Astrocyte of the spinal cord (primary cell): ENCODE results near the gene EVA1C.
"Not testable (repeated sequence)": the region's sequence is repeated elsewhere in the genome, so short reads cannot be mapped to it uniquely, and the experiment has no call there.

Experiments used
- DNase-seq: peaks from one replicate; pipeline ENCODE4 v3.0.0; 2011; ENCODE audit warnings: low read depth, low spot score
- H3K4me3 ChIP-seq: 2 replicates; pipeline ENCODE4 v1.5.1; 2011; ENCODE audit warnings: low read depth, mild to moderate bottlenecking, low read length, moderate library complexity
- in situ Hi-C: cut with HindIII; loops from 2 replicates; pipeline ENCODE4 v1.10.0; 2017; ENCODE audit warnings: low sequenced_read_pairs
- TF ChIP-seq, protein P1 (sequence below): IDR thresholded peaks from 2 replicates; pipeline ENCODE4 v1.5.1; 2012; ENCODE audit warnings: low read depth, mild to moderate bottlenecking, low read length, inconsistent platforms

Gene EVA1C

DNA sequence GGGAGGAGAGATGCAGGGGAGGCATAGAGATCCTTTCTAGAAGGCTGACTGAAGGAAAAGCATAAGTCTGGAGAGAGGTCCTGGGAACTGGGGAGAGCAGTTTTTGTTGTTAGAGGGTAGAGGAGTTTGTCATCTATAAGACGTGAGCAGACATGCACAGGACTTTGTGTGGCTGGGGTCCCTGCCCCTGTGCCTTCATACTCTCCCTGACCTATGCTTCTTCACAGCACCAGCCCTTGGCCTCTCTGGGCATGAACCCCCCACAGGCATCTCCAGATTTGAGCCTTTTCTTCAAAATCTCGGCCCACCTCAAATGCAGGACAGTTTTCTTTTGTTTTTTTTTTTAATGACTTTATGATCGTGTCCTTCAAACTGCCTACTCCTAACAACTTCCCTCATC is 79.9 kb downstream of the EVA1C start:
- TF ChIP-seq, protein P1, sequence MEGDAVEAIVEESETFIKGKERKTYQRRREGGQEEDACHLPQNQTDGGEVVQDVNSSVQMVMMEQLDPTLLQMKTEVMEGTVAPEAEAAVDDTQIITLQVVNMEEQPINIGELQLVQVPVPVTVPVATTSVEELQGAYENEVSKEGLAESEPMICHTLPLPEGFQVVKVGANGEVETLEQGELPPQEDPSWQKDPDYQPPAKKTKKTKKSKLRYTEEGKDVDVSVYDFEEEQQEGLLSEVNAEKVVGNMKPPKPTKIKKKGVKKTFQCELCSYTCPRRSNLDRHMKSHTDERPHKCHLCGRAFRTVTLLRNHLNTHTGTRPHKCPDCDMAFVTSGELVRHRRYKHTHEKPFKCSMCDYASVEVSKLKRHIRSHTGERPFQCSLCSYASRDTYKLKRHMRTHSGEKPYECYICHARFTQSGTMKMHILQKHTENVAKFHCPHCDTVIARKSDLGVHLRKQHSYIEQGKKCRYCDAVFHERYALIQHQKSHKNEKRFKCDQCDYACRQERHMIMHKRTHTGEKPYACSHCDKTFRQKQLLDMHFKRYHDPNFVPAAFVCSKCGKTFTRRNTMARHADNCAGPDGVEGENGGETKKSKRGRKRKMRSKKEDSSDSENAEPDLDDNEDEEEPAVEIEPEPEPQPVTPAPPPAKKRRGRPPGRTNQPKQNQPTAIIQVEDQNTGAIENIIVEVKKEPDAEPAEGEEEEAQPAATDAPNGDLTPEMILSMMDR: no peak
- H3K4me3 ChIP-seq: no peak overlapping the region
- in situ Hi-C loops: no loop called here
- DNase-seq: no peak

DNA sequence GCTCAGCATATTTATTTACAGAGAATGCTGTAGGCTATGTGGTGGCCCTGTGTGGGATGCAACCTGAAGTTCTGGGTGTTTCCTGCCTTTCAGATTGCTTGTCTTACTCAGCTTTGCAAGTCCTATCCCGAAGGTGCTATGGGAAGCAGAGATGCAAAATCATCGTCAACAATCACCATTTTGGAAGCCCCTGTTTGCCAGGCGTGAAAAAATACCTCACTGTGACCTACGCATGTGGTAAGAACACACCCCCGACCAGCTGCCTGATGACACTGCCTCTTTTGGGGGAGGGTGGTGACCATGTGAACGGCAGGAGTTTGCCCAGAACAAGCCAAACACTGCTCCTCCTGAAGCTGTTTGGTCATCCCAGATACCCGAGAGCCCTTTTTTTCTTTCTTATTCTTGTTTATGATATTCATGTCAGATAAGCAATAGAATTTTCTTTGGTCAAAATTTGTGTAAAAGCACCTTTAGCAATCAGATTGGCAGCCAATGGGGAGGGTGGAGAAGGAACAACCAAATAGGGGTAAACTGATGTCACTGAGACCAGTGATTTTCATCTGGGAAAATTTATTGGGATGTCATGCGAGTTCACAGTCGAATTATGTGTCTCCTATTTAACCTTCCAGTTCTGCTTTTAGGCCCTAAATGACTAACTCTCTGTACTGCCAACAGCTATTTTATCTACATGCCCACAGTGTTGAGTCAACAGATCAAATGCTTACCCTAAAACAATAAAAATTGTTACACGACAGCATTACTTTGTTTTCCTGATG is 82.6 kb downstream of the EVA1C start:
- no peak overlapping the region for H3K4me3 ChIP-seq
- peak; percentile 76 for DNase-seq
- TF ChIP-seq, protein P1: no peak
- in situ Hi-C loops: no loop called here

DNA sequence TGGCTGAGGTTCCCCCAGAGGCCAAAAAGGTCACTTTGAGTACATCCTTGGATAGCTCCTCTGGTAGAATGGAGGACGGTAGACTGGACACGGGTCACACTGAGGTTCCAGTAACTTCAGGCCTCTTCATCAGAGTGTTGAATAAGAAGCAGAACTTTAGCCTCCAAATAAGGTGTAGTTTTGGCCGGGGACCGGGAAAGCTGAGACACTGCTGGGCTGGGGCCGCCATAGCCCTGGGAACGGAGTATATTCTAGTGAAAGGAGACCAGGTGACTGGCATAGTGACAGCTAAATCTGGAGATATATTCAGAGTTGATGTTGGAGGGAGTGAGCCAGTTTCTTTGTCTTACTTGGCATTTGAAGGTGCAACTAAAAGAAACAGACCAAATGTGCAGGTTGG is 84.1 kb downstream of the EVA1C start:
- in situ Hi-C loops: no loop called here
- TF ChIP-seq, protein P1: no peak
- DNase-seq: no peak

DNA sequence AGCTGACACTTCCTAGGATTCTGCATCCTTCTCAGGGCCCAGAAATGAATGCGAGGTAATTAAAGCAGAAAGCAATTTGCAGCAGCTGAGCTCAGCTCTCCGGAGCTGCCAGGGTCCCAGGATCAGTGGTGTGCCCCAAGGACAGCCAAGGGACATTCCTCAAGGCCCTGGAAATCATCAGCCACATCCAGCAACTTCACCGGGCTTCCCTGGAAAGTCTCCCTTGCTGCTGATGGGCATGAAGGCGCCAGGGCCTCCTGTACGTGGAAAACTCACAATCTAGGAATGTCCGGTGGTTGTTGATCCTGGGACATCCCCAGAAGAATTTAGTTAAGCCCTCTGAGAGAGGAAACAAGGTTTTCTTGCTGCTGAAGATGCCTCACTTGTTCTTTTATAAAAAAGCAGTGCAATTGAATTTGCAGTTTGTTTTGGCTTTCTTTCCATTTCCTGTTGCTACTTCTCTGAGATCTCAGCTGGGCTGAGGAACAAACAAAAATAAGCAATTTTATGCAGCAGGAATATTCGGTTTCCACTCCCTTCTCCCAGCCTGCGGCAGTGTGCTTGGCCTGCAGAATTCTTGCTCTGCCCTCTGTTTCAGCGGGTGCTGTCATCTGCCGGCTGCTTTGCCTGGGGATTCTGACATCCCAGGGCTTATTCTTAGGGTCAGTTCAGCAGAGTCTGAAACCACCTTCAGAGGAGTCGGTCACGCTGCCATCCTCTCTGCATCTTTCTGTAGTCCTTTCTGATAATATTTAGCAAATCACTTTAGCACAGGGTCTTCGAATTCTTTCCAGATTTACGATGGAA is 86.9 kb downstream of the EVA1C start:
- TF ChIP-seq, protein P1: peak; percentile 20
- peak; percentile 79 for DNase-seq
- H3K4me3 ChIP-seq: no peak overlapping the region
- in situ Hi-C loops: no loop called here

More for the DNA sequence above, 84.1 kb downstream of the EVA1C start:
- H3K4me3 ChIP-seq: no peak overlapping the region

DNA sequence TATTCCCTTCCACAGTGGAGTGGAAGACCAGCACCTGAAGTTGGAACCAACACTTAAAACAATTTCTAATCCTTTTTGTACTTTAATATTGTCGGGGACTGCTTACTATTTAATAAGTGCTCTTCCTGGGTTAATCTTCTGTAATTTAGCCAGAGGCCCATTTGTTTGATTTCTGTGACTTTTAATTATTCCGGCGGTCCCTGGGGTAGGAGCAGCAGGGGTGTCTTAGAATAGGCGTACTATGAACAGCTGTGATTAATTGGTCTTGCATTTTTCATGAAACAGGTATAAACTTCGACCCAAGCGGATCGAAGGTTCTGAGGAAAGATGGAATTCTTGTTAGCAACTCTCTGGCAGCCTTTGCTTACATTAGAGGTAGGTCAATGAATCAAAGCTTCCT is 91.1 kb downstream of the EVA1C start:
- in situ Hi-C loops, DNase-seq, H3K4me3 ChIP-seq: not testable (repeated sequence)

DNA sequence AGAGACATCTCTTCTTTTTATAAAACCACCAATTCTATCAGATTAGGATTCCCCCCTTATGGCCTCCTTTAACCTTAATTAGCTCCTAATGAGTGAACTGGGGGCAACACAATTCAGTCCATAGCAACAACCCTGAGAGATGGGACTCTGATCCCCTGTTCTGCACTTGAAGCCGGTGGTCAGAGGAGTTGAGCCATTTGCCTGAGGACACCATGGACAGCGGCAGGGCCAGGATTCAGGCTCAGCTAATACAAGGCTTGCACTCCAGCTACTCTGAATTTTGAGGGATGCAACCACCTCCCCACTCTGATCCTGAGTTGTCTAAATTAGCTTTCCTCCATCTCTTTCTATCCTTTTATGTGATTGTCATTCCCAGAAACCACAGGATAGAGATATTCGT is 93.3 kb downstream of the EVA1C start:
- DNase-seq, in situ Hi-C loops, H3K4me3 ChIP-seq: not testable (repeated sequence)

DNA sequence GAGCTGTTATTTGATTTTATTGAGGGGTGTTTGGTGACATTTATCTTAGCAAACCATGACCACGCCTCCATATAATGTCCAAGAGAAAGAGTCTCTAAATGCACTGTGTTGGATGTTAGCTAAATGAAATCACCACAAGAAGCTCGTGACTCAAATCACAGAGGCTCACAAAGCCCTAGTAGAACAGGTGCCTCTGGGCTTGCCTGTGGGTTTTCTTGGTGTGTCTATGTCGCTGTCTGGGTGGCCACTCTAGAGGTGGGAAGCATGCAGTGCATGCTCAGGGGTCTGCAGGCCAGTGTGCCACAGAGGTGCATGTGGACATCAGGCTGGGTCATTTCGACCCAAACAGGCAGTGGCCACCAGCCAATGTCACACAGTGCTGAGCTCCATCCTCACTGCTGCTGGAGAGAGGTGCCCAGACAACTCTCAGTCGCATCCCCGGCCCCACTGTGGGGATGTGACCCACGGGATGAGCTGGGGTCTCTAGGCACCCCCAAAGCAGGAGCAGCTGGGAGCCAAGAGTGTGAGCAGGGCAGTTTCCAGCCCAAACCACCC is 94.0 kb downstream of the EVA1C start:
- DNase-seq, H3K4me3 ChIP-seq, in situ Hi-C loops: not testable (repeated sequence)

DNA sequence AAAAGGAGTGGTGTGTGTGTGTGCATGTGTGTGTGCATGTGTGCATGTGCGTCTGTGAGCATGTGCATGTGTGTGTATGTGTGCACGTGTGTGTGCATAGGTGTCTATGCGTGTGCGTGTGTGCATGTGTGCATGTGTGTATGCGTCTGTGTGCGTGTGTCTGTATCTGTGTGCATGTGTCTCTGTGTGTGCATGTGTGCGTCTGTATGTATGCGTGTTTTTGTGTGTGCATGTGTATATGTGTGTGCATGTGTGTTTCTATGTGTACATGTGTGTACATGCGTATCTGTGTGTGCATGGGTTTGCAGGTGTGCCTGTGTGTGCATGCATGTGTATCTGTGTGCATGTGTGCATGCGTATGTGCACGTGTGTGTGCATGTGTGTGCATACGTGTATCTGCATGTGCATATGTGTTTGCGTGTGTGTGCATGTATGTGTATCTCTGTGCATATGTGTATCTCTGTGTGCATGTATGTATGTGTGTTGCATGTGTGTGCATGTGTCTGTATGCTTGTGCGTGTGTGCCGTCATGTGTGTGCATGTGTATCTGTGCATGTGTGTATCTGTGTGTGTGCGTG is 94.9 kb downstream of the EVA1C start:
- TF ChIP-seq, protein P1: no peak
- no peak for DNase-seq
- H3K4me3 ChIP-seq: no peak overlapping the region
- in situ Hi-C loops: no loop called here

DNA sequence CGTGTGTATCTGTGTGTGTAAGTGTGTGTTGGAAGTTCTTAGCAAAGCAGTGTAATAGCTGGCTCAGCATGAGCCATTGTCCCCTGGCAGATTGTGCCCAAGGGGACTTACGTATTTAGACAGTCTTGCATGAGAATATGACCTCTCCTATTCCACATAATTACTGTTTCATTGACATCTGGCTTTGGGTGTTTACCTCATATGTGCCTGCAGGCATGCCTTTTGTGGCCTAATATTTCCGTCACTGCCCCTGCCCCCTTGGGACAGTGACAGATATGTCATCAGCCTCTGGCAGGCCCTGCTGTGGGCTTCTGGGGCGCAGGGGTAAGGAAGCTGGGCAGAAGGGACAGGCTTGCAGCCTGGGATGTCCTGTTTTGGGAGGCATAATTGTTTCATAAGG is 95.5 kb downstream of the EVA1C start:
- DNase-seq, H3K4me3 ChIP-seq, in situ Hi-C loops: not testable (repeated sequence)
